Activated T-helper 1 cell treated with Interleukin-2 at 50 U/mL for 16 hours (primary cell): ENCODE data around the gene CAST.
"Not testable (repeated sequence)": the region's sequence is repeated elsewhere in the genome, so short reads cannot be mapped to it uniquely, and the experiment has no call there.

ENCODE experiments used
- DNase-seq: peaks from one replicate; pipeline ENCODE4 v3.0.0-alpha.2; 2020; ENCODE audit warnings: low read depth

Gene CAST

DNA sequence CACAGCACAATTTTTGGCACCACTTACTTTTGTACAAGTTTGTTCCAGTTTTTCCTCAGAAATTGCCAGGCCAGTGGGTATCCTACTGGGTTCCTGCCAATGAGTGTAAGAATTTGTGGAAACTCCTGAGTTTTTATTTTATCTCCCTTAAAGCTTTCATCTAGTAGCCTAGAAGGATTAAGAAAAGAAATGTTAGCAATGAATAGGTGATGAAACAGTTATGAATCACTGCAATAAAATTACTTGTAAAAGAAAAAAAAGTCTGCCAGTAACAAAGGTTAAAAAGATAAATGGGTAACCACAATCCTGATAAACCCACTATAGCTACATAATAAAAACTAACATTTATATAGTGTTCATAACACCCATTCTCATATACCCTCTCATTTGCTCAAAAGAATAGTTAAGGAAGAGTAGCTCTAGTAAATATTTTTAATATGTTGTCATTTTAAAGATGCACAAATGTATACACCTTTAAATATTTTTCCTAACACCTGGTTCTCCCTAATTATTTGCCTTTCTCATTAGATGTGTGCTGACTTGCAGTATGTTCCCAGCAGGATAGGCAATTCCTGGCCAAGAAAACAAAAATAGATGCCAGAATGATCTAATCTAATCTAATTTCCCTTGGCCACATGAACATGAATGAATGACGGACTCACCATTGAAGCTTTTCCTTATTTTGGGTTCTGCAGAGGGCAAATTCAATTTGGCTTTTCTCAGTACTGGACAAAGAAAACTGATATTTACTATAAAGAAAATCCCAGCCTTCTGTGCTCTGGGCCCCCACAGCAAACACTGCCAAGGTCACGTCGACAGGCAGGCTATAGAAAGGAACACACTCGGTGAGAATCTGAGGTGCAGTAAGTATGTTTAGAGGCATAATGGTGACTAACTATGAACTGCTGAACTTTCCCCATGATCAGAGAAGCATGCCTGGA, 119.1 kb downstream of the CAST start:
- no peak for DNase-seq

DNA sequence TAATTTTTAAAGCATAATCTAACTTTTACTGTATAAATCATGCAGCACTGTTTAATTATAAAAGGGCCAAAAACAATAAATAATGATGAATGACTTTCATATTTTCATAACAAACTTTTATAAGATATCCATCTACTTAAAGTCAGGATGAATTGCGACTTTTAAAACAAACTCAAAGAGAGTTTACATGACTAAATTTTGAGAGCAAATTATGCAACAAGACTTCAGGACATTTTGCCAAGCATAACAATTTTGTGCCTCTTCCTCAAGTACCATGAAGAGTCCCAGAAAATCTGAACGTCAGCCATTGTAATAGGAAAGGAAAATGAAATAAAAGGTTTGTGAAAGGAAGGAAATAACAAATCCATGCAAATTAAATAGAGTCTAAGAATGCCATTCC, 121.2 kb downstream of the CAST start:
- no peak for DNase-seq

DNA sequence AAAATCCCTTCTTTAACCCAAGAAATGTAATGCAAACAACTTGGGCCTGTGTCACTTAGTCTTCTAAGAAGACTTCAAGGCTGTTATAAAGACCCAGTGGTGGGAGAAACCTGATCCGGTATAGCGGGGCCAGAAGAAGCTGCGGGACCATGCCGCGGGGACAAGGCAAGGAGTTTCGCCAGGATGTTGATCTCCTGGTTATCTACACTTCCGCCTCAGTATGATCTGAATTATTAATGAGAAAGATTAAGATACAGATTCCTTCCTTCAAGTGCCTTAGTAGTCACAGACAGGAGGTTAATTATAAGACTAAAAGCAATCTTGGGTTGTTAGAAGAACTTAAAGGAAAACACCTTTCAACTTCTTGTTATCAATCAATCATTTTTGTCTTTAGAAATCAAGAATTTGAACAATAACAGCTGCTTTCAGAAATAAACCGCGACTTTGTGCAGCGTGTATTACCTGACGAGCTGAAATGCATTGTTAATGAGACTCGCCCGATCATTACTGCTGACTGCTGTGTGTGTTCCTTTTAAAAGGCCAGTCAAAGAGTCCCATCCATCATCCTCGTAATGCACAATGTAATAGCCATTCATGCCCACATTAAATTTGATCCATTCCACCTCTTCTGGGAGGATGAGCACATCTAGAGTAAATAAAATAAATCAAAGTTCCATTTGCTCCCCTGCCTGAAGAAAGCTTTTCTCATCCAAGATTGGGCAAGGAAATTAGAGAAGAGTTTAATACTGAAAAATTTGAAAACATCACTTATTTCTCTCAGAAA, 123.3 kb downstream of the CAST start:
- DNase-seq = no peak

DNA sequence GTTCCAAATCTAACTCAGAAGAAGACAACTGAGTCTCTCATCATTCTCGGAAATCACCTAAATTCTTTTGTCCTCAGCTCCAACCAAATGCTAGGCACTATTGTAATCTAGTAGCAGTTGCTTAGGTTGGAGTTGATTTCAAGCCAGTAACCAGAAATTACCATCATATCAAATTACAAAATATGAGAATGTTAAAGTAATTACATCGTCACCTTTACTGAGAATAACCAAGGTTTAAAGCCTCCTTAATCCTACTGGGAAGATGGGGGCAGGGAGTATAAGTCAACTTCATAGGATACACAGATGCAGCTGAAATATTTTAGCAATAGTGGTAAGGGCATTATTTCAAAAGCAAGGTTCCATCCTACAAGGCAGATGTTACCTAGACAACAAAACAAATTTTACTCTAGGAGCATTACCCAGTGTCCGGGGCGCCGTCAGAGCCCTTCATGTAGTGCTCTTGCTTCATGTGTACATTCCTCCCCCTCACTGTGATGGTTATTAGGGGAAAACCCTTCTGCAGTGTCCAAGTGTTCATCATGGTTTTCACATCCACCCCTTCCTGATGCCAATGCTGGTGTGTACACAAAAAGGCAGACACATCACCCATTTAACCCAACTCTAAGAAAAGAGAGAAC, 126.1 kb downstream of the CAST start:
- no peak for DNase-seq

DNA sequence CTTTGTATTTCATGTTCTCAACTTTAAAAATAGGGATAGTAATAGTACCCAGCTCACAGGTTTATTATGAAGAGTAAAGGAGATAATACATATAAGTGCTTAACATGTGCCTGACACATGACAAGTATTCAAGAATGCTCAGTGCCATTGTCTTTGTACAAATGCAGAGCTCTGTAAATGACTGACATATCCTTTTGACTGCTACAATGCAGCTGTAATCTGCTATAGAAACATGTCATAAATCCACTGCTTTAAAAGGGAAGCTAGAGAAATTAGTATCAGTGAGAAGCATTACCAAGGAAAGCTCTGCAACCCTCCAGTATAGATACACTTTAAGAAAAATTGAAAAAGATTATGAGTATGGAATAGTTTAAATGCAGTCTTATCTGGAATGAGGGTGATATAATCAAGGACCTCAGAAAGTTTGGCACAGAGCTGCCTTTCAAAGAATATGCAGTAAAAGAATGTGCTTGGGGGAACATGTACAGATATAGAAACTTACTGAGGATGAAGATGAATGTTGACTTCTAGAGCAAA, 127.7 kb downstream of the CAST start:
- no peak for DNase-seq

DNA sequence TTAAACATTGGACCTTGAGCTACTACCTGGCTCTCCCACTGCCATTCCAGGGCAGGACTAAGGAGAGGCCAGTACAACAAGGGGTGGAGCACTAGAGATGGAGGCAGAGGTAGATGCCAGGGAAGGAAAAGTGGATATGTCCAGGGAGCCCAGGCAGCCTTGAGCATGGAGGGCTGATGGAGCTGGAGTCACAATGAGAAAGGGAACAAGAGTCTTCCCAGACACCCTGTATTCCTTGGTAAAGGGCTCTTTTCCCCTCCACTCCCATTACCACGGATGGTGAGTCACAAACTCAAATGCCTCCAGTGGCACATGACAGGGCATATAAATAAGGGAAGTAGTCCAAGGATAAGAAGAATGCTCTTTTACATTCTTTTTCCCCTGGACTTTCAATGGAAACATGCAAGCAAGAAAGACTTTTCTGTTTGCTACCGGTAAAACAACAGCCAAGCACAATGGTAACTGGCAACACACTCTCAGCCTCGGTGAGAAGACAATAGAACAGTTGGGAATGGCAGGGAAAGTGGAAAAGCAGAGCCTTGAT, 128.9 kb downstream of the CAST start:
- DNase-seq = no peak

DNA sequence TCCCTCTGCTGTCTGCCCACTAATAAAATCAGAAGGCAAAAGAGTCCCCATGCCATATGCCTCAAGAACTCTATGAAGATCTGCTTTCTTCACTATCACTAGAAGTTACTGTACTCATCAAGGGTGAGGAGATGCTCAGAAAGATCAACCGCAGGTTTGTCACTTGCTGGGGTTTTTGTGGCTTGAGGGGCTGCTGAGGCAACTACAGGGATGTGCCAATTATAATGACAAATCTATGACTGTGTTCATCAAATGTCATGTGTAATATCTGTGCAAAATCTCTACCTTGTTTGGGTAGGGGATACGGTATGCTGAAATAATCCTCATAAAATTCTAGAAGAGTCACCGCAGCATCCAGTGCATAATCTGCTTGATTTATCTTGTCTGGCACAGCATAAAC, 132.6 kb downstream of the CAST start:
- no peak for DNase-seq

DNA sequence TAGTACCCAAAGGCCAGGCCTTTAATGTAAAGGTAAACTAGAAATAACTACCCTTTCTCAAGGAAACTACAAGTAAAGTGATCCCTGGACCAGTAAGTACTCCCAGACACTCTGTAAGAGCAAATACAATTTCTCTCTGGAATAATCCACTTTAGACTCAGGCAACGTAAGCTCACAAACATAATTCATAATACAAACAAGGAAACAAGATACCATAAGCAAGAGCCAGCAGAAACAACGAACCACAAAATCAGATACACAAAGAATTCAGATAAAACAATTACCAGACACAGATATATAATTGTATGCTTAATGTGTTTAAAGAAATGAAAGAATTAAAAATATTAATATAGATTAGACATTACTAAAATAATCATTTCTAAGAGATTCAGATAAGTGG, 133.4 kb downstream of the CAST start:
- DNase-seq = no peak

DNA sequence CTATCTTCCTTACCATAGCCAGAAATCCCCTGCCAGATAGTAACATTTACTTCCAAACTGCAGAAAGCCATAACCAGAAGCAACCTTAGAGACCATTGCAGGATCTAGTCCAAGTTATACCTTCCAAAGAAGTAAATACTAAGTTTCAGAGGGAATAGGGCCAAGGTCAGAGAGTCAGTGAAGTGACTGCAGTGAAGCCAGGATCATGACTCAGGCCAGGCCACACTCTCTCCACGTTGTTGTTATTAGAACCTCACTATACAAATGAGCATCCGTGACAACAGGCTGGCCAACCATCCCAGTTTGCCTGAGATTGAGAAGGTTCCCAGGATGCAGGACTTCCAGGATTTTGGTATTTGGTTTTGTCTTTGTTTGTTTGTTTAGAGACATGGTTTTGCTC, 134.3 kb downstream of the CAST start:
- no peak for DNase-seq

DNA sequence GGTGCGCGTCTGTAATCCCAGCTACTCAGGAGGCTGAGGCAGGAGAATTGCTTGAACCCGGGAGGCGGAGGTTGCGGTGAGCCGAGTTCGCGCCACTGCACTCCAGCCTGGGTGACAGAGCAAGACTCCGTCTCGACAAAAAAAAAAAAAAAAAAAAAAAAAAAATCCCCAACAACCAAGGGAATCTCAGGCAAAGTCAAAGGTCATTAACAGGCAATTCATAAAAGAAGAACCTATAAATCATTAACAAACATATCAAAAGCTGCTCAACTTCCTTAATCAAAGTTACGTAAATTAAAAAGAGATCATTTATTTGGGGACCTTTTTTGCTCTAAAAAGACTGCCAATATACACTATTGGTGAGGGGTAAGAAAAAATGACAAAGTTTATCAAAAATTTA, 139.5 kb downstream of the CAST start:
- not testable (repeated sequence) for DNase-seq

DNA sequence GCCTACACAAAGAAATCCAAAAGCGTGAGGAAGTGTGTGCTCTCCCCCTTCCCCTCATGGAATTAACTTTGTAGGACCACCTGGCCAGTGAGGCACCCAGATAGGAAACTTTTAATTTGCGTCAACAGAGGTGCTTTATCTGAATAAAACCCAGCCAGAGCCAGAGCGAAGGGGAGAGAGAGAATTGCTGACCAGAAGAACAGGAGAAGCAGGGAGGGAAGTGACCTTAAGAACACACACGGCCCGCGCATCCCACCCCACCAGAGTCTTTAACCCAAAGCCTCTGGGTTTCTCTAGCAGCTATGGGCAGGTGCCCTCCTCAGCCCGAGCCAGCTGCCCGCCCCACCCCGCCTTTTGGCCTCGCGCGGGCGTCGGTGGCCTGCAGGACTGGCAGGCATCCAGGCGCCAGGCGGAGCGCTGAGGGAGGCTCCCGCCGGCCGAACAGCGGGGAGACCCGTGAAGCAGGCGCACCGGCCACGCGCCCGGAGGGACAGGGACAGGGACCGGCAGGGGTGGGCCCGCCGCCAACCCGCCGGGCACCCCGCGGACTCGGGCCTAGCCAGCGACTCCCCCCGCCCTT, 145.0 kb downstream of the CAST start:
- DNase-seq = no peak

DNA sequence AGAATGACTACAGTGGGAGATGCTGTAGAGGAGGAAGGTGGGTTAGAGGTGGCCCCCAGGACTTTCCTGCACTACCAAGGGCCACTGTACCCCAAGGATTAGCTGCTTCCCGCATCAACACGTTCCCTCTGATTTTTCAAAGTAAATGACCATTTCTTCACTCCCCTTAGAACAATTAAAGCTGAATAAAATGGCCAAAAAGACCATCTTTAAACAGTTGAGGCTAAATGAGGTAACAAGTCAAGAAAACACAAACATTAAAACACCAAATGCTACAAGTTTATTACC, 146.3 kb downstream of the CAST start:
- DNase-seq = no peak

DNA sequence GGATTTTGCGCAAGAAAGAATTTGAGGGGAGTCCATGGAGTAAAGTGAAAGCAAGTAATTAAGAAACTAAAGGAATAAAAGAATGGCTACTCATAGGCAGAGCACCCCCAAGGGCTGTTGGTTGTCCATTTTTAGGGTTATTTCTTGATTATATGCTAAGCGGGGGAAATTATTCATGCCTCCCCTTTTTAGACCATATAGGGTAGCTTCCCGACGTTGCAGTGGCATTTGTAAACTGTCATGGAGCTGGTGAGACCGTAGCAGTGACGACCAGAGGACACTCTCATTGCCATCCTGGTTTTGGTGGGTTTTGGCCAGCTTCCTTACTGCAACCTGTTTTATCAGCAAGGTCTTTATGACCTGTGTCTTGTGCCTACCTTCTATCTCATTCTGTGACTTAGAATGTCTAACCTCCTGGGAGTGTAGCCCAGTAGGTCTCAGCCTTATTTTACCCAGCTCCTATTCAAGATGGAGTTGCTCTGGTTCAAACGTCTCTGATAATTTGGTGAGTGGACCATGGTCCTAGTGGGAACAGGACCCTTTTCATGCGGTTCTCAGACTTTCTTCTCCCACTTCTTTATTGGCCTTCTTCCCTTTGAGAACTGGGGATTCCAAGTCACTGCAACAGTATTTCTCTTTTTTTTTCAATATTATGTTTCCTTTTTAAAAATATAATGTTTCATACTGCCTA, 146.8 kb downstream of the CAST start:
- DNase-seq = no peak

DNA sequence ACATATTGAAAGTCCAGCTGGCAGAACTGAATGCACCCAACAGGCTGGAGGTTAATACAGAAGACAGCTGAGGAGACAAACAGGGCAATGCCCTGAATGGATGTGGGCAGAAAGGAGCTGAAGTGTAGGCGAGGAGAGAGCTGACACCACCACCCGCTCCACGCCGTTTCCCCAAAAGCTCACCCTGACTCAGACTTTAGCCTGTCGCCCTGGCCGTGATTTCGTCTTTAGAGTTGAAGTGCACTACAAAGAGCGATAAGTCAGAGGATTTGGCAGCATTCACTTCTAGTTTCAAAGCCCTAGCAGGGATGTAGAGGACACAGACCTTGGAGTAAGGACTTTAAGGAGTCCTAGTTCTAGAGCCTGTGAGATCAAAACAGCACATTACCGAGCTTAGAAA, 147.7 kb downstream of the CAST start:
- DNase-seq = no peak

DNA sequence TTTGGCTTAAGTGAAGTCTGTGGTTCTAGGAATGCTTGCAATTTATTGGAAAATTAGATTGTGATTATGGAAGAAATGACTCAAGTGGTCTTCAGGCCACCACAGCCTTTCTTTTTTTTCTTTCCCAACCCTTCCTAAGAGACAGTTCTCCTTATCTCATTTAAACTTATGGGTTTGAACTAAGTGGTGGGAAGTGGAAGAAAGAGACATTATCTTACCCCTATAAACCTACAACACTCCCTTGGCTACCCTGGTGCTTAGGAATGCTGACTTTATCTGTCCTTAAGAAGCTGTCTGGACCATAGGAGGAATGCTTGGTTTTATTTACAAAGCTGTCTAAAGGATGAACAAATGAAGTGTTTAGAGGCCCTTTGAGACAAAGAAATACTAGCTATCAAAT, 150.7 kb downstream of the CAST start:
- DNase-seq = no peak

DNA sequence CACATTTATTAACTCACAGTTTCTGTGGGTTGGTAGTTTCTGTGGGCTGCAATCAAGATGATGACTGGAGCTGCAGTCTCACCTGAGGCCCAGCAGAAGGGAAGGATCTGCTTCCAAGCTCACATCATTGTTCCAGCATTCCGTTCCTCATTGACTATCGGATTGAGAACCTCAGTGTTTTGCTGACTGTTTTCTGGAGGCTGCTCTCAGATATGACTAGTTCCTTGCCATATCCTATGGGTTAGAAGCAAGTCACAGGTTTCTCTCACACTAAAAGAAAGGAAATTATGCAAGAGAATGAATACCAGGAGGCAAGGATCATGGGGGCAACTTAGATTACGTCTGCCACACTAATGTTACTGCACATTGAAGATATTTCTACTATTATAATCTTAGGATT, 151.9 kb downstream of the CAST start:
- no peak for DNase-seq

DNA sequence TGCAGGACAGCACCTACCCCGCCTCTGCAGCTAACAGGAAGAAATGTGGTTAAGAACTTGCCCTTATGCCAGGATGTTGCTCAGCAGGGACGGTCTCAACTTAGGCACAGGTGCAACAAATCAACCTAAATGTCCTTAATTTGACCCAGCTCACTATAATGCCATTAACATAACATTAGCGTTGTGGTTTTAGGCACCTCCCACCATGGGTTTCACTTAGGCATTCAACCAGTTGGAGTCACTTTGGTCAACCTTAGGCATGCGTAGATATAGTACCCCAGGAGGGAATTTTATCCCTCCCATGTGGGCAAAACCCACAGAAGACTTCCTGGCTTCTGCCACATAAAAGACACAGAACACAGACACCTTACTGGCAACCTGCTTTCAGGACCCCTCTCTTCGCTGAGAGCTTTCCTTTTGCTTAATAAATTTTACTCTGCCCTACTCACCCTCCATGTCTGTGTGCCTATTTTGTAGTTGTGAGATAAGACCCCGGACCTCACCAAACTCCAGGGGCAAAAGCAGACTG, 154.3 kb downstream of the CAST start:
- DNase-seq = peak; percentile 34

DNA sequence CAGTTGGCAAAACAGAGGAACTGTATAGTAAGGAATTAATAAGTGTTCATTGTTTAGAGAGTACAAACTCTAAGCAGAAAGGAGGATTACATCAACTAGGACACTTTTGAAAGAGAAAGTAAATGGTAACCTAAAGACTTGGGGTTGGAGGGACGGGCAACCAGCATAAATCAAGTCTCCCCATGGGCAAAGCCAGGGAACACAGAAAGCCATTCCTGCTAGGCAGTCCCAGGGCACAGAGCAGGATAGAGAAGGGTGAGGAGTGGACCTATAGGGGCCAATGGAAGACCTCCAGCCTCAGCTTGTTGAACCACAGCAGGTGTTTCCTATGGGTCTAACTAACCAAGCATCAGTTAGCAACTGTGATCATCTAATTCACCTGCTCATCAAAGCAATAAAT, 154.8 kb downstream of the CAST start:
- no peak for DNase-seq

DNA sequence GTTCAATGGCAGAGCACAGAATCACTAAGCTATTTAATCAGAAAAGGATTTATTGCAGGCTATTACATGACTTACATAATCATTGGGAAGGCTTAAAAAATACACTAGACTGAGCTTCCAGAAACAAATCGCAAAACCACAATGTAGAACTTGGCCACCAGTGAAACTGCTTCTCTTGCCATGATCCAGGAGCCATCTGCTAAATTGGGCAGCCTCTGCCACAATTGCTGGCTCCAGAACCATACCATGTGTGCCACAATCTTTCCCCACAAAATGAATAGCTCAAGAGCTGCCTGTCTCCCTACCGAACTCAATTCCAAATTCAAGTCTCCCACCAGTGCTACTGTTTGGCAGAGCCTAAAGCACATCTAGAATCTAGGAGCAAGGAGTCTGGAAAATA, 155.3 kb downstream of the CAST start:
- DNase-seq = no peak

DNA sequence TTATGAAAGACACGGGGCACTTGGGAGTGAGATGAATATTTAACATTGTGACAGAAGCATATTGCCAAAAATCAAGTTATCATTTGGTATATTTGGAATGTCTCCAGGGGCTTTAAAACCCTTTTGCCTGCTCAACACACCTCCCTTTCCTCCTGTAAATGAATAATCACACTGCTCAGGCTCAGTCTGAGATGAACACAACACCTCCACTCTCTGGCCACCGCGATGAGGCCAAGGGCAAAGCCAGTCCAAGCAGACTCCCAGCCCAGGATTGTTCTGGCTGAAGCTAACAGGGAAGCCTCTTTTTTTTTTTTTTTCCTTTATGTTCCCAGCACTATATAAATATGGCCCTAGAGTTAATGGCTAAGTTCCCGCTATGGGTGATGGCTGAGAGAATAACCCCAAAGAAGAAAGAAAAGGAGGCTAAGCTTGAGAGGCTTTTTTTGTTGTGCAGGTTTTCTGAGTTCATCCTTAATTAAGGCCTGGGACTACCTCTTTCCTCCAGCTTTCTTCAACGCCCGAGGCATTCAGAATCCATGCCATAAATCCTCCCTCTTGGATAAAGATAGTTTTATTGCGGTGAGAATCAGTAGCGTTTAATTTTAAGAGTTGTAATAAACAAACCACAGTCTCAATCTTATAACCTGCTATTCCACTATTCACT, 156.1 kb downstream of the CAST start:
- no peak for DNase-seq

DNA sequence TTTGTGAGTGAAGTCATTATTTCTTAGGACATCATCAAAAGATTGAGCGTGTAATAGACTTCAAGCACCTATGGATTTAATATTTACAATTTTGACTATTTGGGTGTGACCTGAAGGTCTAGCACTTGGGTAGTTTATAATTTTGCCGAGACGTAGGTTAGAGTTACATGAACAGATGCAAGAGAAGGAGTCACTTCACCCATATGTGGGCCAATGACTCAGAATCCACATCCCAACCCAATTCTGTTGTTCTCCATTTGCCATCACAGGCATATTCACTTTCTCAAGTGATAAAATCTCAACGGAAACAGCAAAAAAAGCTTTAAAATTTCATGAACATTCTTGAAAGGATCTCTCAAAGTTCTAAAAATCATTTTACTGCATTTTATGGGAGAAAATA, 157.6 kb downstream of the CAST start:
- DNase-seq = no peak
